ENCODE measurements around the gene FAM124A.

The FAM124A gene

DNA sequence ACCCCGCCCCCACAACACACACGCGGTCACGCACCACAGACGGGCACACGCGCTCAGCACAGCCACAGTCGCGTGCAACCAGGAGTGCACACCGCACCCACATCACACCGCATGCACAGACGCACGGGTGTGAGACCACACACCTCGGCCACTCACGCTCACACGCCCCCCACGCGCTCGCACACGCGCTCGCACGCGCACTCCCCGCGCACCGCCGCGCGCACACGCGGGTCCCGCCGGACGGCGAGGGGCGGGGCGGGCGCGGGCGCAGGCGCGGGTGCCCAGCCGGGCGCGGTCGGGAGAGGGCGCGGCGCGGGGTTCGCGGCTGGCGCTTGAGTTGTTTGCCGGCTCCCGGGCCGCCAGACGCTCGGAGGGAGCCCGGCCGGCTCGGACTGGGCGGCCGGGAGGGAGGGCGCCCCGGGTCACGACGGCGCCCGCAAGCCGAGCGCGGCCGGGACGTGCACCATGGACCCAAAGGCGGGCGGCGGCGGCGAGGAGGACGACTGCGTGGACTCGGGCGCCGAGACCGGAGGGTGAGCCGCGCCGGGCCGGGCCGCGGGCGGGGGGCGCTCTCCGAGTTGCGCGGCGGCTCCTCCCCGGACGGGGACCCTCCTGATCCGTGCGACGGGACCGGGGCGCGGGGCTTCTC lies at the start of gene FAM124A:
FAM124A (plus strand) TSS at position 362 of the 649 bp plus-strand sequence; CDS start at position 466, 104 bp downstream.
- peak; percentile 48 for DNase-seq

DNA sequence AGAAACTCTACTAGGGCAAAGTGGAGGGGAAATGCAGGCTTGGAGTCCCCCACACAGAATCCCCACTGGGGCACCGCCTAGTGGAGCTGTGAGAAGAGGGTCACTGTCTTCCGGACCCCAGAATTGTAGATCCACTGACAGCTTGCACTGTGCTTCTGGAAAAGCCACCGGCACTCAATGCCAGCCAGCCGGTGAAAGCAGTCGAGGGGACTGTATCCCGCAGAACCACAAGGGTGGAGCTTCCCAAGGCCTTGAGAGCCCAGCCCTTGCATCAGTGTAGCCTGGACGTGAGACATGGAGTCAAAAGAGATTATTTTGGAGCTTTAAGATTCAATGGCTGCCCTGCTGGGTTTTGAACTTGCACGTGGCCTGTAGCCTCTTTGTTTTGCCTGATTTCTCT lies 47.2 kb upstream of the FAM124A start:
- DNase-seq: no peak

DNA sequence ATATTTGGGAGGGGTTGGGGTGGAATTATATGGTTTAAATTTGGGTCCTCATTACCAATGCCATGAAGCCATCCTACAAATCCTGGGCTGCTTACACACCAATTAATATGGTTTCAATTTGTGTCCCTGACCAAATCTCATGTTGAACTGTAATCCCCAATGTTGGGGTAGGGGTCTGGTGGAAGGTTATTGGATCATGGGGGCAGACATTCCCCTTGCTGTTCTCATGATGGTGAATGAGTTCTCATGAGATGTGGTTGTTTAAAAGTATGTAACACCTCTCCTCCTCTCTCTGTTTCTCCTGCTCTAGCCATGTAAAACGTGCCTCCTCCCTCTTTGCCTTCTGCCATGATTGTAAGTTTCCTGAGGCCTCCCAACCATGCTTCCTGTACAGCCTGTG lies 46.6 kb upstream of the FAM124A start:
- no peak for DNase-seq

- DNase-seq: no peak
Measured at GRCh38 chr13:51177188-51177587, 45.0 kb upstream of the FAM124A start.

DNA sequence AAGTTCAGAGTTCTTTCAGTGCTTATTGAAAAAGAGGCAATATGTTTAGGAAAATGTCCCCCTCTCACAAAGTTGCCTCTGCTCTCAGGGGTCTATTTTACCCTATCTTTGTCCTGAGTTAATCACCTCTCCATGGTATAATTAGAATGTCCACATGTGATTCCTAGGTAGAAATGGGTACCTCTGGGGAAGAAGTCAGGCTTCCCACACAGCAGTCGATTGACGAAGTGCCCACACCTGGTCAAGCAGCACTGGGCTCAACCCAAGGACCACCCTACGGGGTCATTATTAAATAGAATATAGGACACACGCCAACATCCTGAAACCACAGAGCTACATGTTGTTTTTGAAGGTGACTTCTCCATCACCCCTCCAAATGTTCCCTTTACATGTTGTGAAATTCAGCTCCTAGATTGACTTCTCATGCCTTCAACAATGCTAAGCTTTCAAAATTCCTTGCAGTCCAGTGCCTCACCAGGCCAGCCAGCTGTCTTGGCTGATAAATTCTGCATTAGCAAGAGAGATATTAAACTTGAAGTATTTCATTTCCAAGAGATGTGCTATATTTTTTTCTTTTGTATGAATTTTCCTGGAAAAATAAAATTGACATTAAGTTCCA lies 43.6 kb upstream of the FAM124A start:
- no peak for DNase-seq

DNA sequence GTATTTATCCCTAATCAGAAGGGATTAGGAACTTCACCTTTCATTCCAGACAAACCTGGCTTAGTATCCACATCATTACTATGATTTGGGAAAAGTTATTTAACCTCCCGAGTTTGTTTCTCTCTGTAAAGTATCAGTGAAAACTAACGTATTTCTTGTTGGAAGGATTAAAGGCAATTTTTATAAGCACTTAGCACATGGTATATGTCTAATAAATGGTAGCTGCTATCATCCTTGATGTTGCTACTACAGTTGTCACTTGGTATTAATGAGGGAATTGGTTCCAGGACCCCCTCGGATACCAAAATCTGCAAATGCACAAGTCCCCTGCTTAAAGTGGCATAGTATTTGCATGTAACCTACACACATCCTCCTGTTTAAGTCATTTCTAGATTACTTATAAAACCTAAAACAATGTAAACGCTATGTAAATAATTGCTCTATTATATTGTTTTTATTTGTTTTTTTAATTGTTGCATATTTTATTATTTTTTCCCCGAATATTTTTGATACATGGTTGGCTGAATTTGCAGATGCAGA lies 42.7 kb upstream of the FAM124A start:
- no peak for DNase-seq

DNA sequence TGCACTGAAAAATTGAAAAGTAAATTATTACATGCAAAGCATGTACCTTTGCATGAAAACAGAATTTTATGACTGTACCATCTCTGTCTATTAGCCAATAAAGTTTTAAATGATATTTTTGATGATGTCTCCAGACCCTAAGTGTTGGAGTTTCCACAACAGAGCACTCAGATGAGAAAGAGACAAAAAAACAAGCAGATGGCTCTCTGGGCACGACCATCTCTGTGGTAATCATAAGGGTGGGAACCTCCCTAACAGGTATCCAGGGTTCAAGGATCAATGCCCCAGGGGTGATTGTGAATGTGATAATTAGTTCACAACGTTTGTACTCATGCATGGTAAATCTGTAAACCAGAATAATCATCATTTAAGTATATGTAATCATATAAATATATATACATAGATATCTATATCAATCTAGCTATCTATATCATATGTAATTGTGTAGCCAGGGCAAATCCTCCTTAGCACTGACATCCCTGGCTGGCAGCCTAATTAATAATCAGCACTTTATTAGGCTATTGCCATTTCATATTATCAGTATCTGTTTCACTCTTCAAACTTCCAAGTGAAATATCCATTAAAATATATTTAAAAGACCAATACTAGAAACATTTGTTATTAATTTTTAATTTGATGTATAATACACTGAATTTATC lies 41.2 kb upstream of the FAM124A start:
- no peak for DNase-seq

DNA sequence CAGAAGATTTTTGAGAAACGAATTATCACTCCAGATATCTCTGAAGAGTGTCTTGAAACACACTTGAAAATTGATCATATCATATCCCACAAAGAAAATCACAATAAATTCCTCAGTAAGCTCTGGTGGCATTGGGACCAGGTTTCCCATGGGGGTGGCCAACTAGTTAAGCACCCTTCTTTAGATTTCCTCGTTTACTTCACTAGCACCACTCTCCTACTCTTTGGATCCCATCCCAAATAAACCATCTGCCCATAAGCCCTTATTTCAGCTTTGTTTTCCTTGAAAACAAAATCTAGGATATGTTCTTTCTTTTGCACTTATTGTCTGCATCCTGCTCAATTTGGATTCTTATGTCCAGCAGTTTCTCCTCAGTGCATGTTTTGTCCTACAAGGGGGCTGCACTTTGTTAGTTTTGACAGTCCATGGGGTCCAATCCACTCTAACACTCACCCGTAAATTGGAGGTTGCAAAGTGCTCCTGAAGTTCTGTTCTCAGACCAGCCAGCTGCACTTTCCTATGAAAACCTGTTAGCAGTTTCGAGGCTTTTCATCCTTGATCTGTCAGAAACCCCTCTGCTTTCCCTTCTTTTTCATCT lies 40.3 kb upstream of the FAM124A start:
- DNase-seq: no peak

DNA sequence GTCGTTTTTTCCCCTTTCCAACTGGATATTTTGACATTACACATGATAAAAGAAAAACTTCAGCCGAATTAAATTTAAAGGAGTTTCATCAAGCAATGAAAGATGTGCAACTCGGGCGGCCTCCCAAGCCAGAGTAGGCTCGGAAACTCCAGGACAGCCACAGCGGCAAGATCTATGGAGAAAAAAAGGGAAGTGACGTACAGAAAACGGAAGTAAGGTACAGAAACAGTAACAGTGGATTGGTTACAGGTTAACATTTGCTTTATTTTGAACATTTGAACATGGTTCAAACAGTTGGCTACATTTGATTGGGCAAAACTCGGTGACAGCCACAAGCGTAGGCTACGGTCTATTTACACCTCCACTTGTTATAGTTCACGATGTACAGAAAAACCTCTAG lies 30.5 kb upstream of the FAM124A start:
- DNase-seq: no peak

DNA sequence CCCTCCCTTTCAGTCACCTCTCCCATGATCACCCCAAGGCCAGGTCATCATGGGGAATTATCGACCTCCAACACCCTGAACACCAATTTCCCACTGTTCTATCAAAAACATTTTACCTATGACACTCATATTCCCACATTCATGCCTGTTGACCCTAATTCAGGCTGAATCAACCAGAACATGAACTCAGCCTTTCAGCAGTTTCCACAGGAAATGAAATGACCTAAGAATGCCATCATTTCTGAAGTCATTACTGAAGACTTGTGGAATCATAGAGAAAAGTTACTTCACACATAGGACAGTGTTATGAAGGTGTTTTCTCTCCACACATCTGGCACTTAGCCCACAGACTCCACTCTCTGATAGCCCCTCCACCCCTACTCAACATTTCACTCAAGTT lies 29.9 kb upstream of the FAM124A start:
- no peak for DNase-seq

- DNase-seq: no peak
Measured at GRCh38 chr13:51193387-51193786, 28.8 kb upstream of the FAM124A start.

- DNase-seq: no peak
Measured at GRCh38 chr13:51194942-51195341, 27.3 kb upstream of the FAM124A start.

DNA sequence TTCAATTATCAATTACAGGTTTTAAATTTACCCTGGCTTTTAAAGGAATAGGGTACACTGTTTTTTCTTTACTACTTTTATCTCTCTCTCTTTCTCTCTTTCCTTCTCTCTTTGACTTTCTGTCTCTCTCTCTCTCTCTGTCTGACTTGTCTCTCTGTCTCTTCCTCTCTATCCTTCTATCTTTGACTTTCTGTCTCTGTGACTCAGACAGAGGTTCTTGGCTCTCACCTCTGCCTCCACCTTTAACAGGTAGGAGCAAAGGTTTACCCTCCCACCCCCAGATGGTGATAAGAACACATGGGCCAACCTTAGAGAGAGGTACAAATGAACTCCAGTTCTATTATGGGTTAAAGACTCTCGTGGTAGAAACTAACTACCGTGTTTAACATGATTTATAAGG lies 20.3 kb upstream of the FAM124A start:
- DNase-seq: no peak

GRCh38 chr13:51202477-51203046 lies 19.6 kb upstream of the FAM124A start:
- DNase-seq: no peak

DNA sequence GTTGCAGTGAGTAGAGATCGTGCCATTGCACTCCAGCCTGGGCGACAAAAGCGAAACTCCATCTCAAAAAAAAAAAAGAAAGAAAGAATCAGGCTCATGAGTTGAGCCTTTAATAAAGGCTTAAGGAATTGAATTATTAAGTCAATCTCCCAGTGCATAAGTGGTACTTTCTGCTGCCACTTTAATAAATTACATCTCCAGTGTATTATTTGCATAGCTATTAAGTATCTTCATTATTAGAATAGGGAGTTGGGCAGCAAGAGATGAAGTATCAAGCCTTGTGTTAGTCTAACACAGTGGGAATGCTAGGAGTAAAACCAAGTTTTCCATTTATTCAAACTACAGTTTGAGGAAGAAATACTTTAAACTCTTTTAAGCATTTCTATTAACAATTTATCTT lies 15.6 kb upstream of the FAM124A start:
- no peak for DNase-seq

DNA sequence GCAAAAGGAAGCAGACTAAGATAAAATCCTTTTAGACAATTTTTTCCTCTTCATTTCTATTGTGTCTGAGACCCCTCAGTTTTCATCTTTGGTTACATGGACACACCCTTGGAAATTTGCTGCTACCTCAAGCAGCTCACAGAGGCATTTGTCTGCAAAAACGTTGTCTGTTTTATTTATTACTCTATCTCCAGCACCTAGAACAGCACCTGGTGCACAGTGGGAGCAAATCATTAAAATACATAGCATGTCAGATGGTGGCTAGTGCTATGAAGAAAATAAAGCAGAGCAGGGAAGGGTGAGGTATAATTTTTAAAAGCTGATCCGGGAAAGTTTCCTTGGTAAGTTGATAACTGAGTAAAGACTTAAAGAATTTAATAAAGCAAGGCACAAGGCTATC lies 14.3 kb upstream of the FAM124A start:
- DNase-seq: no peak

DNA sequence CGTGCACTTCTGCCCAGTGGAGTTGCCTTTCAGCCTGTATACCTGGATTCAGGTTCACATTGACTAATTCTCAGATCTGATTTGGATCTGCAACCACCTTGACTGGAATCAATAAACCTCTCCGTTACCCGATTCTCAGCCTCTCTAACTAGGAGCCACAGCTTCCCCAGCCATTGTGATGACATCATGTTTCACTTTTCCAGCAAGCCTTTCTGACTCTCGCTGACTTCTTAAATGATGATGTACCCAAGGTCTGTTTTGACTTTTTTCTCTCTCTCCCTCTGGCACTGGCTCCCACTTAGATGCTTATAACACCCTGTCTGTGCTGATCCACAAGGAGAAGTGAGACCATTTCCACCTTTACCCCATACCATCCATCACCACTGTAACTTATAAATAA lies 13.5 kb upstream of the FAM124A start:
- no peak for DNase-seq

DNA sequence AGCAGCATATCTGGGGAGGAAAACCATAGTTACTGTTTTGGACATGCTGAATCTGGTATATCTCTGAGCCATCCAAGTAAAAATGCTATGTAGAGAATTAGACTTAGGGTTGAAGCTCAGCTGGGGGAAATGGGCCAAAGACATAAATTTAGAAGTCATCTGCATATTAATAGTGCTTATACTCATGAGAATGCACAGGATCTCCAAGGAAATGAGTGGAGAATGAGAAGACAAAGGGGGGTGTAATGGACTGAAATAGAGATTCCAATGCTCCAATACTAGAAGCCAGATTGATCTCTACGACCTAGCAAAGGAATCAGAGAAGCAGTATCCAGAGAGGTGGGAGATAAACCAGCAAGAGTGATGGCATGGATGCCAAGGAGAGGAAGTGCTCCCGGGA lies 10.3 kb upstream of the FAM124A start:
- no peak for DNase-seq

GRCh38 chr13:51212758-51213157 lies 9.4 kb upstream of the FAM124A start:
- no peak for DNase-seq

GRCh38 chr13:51213173-51213728 lies 8.9 kb upstream of the FAM124A start:
- DNase-seq: no peak

DNA sequence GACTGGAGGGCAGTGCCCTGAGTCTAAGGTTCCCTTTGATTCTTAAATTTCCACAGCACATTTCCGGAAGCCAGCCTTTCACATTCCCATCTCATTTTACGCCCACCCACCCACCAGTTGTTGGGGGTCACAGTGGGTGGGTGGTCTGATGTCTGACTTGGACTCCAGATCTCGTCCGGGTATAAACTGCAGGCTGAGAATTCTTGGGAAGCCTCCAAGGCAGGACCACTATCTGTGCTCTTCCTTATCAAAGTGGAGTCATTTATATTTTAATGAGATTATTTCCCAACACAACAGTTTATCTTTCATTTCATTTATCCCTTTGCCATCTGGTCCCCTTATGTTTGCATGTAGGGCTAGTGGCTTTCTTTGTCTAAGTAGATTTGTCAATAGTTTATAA lies 3.6 kb upstream of the FAM124A start:
- DNase-seq: no peak

DNA sequence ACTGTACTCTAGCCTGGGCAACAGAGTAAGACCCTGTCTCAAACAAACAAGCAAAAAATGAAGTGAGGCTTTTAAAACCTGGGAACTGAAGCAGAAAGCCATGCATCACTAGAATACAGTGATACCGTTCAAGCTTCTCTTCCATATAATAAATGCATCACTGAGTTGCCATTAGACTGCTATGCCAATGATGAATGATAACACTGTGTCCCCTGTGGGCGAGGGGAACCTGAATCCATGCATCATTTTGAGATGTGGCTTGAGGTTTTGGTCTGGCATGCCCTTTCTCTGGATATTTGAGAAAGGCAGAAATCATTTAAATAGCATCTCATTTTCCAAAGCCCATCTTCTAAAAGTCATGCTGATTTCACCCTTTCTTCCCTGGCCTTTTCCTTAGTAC lies 1.5 kb upstream of the FAM124A start:
- no peak for DNase-seq

DNA sequence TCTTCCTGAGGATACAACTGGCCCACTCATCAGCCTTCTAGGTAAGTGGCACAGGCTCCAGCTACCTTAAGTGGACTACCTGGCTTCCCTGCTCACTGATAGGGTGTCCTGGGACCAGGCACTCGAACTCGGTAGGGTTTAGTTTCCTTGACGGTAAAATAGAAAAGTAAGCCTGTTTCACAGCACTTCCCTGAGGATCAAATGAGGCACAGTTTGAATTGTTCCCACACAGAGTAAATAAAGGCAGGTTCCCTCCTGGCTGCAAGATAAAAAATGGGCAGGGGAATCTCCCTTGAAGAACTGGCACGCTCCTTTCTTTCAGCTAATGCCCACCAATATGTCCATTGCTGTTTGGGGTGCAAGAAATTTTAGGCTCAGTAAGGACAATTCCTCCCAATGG lies 1.1 kb upstream of the FAM124A start:
- no peak for DNase-seq

Data from activated naive CD4-positive, alpha-beta T cell treated with Interleukin-2 at 50 U/mL for 16 hours (primary cell).